ENCODE results near the gene PARP1.

The PARP1 gene

GRCh38 chr1:226407497-226408284 lies at the start of gene PARP1:
Gene PARP1 (minus strand): TSS chr1:226408093. CDS start chr1:226407929, 164 bp downstream.
- H3K27me3 Mint-ChIP-seq, result peaks cover 10% of the 10 kb centered on the region
- H3K4me1 Mint-ChIP-seq, result peaks cover 40% of the 10 kb centered on the region
- H3K9me3 Mint-ChIP-seq, result no peaks in the 10 kb centered on the region
- H3K4me3 Mint-ChIP-seq, result peak within 1 kb of the TSS; percentile 97
- DNase-seq, result peak; percentile 91
- peak within 1 kb of the TSS; percentile 97 for H3K27ac Mint-ChIP-seq
- H3K36me3 Mint-ChIP-seq, result peaks cover 2% of the 10 kb centered on the region
- CTCF ChIA-PET, result interaction anchor here (0.7 to 2.8 kb wide), 18 partner anchors 9 to 282 kb away, joined by 3 to 17 read pairs (median 4); partner anchors contain the start of gene STUM

- Mint-ChIP-seq H3K9me3 (no peaks in the 10 kb centered on the region), H3K27ac (peak overlapping the region; percentile 50), H3K36me3 (no peaks in the 10 kb centered on the region), H3K27me3 (peaks cover 33% of the 10 kb centered on the region), H3K4me3 (no peak overlapping the region), H3K4me1 (peaks cover 12% of the 10 kb centered on the region)
- DNase-seq, result peak; percentile 55
- CTCF ChIA-PET, result interaction anchor here (0.7 to 1.2 kb wide), 10 partner anchors 10 to 146 kb away, joined by 3 to 5 read pairs (median 3); no protein-coding TSS in a partner anchor
These were observed 49.4 kb upstream of the PARP1 start for GRCh38 chr1:226457307-226457712.

GRCh38 chr1:226455843-226456242 lies 48.0 kb upstream of the PARP1 start:
- Mint-ChIP-seq H3K4me1 (peaks cover 12% of the 10 kb centered on the region), H3K36me3 (no peaks in the 10 kb centered on the region), H3K27ac (no peak overlapping the region), H3K4me3 (no peak overlapping the region), H3K9me3 (no peaks in the 10 kb centered on the region), H3K27me3 (peaks cover 41% of the 10 kb centered on the region)
- no peak for DNase-seq
- CTCF ChIA-PET, result no interaction called here

GRCh38 chr1:226454349-226454748 lies 46.5 kb upstream of the PARP1 start:
- Mint-ChIP-seq H3K4me3 (no peak overlapping the region), H3K36me3 (no peaks in the 10 kb centered on the region), H3K27ac (no peak overlapping the region), H3K4me1 (peaks cover 12% of the 10 kb centered on the region), H3K27me3 (peaks cover 41% of the 10 kb centered on the region), H3K9me3 (no peaks in the 10 kb centered on the region)
- no peak for DNase-seq
- CTCF ChIA-PET, result no interaction called here

GRCh38 chr1:226453015-226453704 lies 45.3 kb upstream of the PARP1 start:
- Mint-ChIP-seq H3K4me3 (no peak overlapping the region), H3K27ac (no peak overlapping the region)
- CTCF ChIA-PET, result no interaction called here

GRCh38 chr1:226450688-226451087 lies 42.8 kb upstream of the PARP1 start:
- Mint-ChIP-seq H3K27me3 (peaks cover 27% of the 10 kb centered on the region), H3K4me3 (no peak overlapping the region), H3K4me1 (peaks cover 7% of the 10 kb centered on the region), H3K9me3 (no peaks in the 10 kb centered on the region), H3K36me3 (no peaks in the 10 kb centered on the region), H3K27ac (peak overlapping the region; percentile 1)
- DNase-seq, result no peak
- CTCF ChIA-PET, result no interaction called here

More at GRCh38 chr1:226453015-226453704, 45.3 kb upstream of the PARP1 start:
- no peaks in the 10 kb centered on the region for H3K9me3 Mint-ChIP-seq
- H3K27me3 Mint-ChIP-seq, result peaks cover 47% of the 10 kb centered on the region
- peaks cover 12% of the 10 kb centered on the region for H3K4me1 Mint-ChIP-seq
- no peak for DNase-seq
- no peaks in the 10 kb centered on the region for H3K36me3 Mint-ChIP-seq

GRCh38 chr1:226449823-226450222 lies 41.9 kb upstream of the PARP1 start:
- Mint-ChIP-seq H3K9me3 (no peaks in the 10 kb centered on the region), H3K27me3 (peaks cover 24% of the 10 kb centered on the region), H3K4me1 (peaks cover 15% of the 10 kb centered on the region), H3K27ac (no peak overlapping the region), H3K4me3 (no peak overlapping the region), H3K36me3 (no peaks in the 10 kb centered on the region)
- DNase-seq, result no peak
- CTCF ChIA-PET, result interaction anchor here (1.1 kb wide), 1 partner anchor 42 kb away, joined by 3 read pairs; the partner anchor contains the start of gene PARP1

- Mint-ChIP-seq H3K27ac (no peak overlapping the region), H3K27me3 (peaks cover 27% of the 10 kb centered on the region), H3K4me3 (no peak overlapping the region), H3K36me3 (no peaks in the 10 kb centered on the region), H3K9me3 (no peaks in the 10 kb centered on the region), H3K4me1 (peaks cover 31% of the 10 kb centered on the region)
- CTCF ChIA-PET, result interaction anchor here (1.3 kb wide), 2 partner anchors 9 to 178 kb away, joined by 3 to 5 read pairs; no protein-coding TSS in a partner anchor
- DNase-seq, result no peak
These were observed 40.2 kb upstream of the PARP1 start for GRCh38 chr1:226447932-226448665.

GRCh38 chr1:226446094-226446493 lies 38.2 kb upstream of the PARP1 start:
- Mint-ChIP-seq H3K27me3 (peaks cover 25% of the 10 kb centered on the region), H3K36me3 (no peaks in the 10 kb centered on the region), H3K4me1 (peaks cover 32% of the 10 kb centered on the region), H3K4me3 (no peak overlapping the region), H3K9me3 (no peaks in the 10 kb centered on the region), H3K27ac (no peak overlapping the region)
- no peak for DNase-seq
- CTCF ChIA-PET, result interaction anchor here (0.8 to 1.8 kb wide), 6 partner anchors 11 to 320 kb away, joined by 3 to 4 read pairs (median 4); partner anchors contain the start of gene PARP1

GRCh38 chr1:226444901-226445300 lies 37.0 kb upstream of the PARP1 start:
- DNase-seq, result peak; percentile 87
- Mint-ChIP-seq H3K4me3 (no peak overlapping the region), H3K4me1 (peaks cover 32% of the 10 kb centered on the region), H3K27me3 (peaks cover 34% of the 10 kb centered on the region), H3K36me3 (no peaks in the 10 kb centered on the region), H3K9me3 (no peaks in the 10 kb centered on the region), H3K27ac (peak overlapping the region; percentile 79)
- CTCF ChIA-PET, result interaction anchor here (0.7 to 1.8 kb wide), 8 partner anchors 14 to 244 kb away, joined by 3 to 20 read pairs (median 4); partner anchors contain the start of gene PARP1

- DNase-seq, result no peak
- H3K36me3 Mint-ChIP-seq, result no peaks in the 10 kb centered on the region
- H3K27ac Mint-ChIP-seq, result no peak overlapping the region
- H3K9me3 Mint-ChIP-seq, result no peaks in the 10 kb centered on the region
- peaks cover 36% of the 10 kb centered on the region for H3K27me3 Mint-ChIP-seq
- no peak overlapping the region for H3K4me3 Mint-ChIP-seq
- CTCF ChIA-PET, result interaction anchor here (1.8 kb wide), 1 partner anchor 35 kb away, joined by 15 read pairs; the partner anchor contains the start of gene PARP1
- H3K4me1 Mint-ChIP-seq, result peaks cover 32% of the 10 kb centered on the region
These were observed 35.5 kb upstream of the PARP1 start for GRCh38 chr1:226443439-226443838.

- H3K27ac Mint-ChIP-seq, result no peak overlapping the region
- H3K4me3 Mint-ChIP-seq, result no peak overlapping the region
- no peak for DNase-seq
- CTCF ChIA-PET, result no interaction called here
- H3K36me3 Mint-ChIP-seq, result no peaks in the 10 kb centered on the region
- H3K27me3 Mint-ChIP-seq, result peaks cover 40% of the 10 kb centered on the region
- peaks cover 32% of the 10 kb centered on the region for H3K4me1 Mint-ChIP-seq
- no peaks in the 10 kb centered on the region for H3K9me3 Mint-ChIP-seq
These were observed 35.1 kb upstream of the PARP1 start for GRCh38 chr1:226443033-226443432.

GRCh38 chr1:226441629-226442028 lies 33.7 kb upstream of the PARP1 start:
- no peak overlapping the region for H3K4me3 Mint-ChIP-seq
- no peak for DNase-seq
- CTCF ChIA-PET, result interaction anchor here (0.9 kb wide), 1 partner anchor 15 kb away, joined by 3 read pairs; no protein-coding TSS in a partner anchor
- no peak overlapping the region for H3K27ac Mint-ChIP-seq
- H3K4me1 Mint-ChIP-seq, result peaks cover 32% of the 10 kb centered on the region
- no peaks in the 10 kb centered on the region for H3K36me3 Mint-ChIP-seq
- no peaks in the 10 kb centered on the region for H3K9me3 Mint-ChIP-seq
- H3K27me3 Mint-ChIP-seq, result peaks cover 47% of the 10 kb centered on the region

- no peak overlapping the region for H3K4me3 Mint-ChIP-seq
- no peaks in the 10 kb centered on the region for H3K36me3 Mint-ChIP-seq
- no peak for DNase-seq
- H3K27me3 Mint-ChIP-seq, result peaks cover 56% of the 10 kb centered on the region
- H3K27ac Mint-ChIP-seq, result no peak overlapping the region
- no peaks in the 10 kb centered on the region for H3K9me3 Mint-ChIP-seq
- CTCF ChIA-PET, result interaction anchor here (0.7 kb wide), 1 partner anchor 124 kb away, joined by 3 read pairs; no protein-coding TSS in a partner anchor
- peaks cover 24% of the 10 kb centered on the region for H3K4me1 Mint-ChIP-seq
These were observed 32.6 kb upstream of the PARP1 start for GRCh38 chr1:226440512-226440911.

All from activated naive CD4-positive, alpha-beta T cell treated with anti-CD3 and anti-CD28 coated beads, Interleukin-2, amount 10 ng/mL, durations not matched to agents 7 days and 5 days (primary cell).